Measurements from ENCODE around the gene DBNDD1. TPM values are rescaled to one million over a fixed set of nuclear protein-coding genes. Genes with fewer than 3 reads are reported as not detected.

Gene DBNDD1
- total and polyA plus RNA-seq, 4 donors = 0.09 to 1.5 (median 0.82) TPM

DNA sequence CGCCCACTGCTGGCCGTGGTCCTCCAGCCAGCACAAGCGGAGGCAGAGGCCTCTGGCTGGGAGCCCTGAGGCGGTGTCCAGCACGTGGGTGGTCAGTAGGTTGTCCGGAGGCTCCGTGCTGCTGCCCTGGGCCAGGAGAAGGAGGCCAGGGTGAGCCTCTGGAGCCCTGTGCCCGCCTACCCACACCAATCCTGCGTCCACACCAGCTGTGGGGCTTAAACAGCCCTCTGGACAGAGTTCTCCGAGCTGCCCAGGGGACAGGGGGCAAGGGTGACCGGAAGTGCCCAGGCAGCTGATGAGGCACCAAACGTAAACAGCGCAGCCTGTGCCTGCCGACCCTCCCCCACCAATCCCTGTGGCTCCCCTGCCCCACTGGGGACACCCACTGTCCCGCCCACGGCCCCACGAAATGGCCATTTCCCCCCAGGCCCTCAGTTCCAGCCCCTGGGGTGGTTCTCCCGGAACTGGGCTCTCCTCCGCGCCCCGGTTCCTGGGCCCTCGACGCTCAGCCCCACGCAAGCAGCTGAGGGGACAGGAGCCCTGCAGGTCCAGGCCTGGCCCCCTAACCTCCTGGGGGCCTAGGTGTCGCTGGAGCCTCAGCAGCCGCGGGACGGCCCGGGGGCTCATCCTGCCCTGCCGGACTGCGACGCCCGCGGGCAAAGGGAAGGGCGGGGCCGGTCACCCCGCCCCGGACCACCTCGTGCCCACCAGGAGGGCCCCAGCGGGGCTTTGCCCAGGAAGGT is 27.9 kb upstream of the DBNDD1 start:
- Histone ChIP-seq H3K27ac (ENCODE audit: low read depth in 1 of 2, low read length in 2 of 2) (peak overlapping the region; percentile 83 to 94), H3K27me3 (ENCODE audit: control insufficient read depth in 4 of 4, insufficient read depth in 4 of 4, low read length in 3 of 4) (no peaks in the 10 kb centered on the region), H3K4me3 (ENCODE audit: low read depth in 1 of 3, low read length in 3 of 3) (peak overlapping the region; percentile 36 to 48 (median 46)), H3K4me1 (ENCODE audit: control insufficient read depth in 4 of 4, insufficient read depth in 4 of 4, low read length in 3 of 4) (peaks cover 0 to 17% (median 8%) of the 10 kb centered on the region in 4 donors), H3K36me3 (ENCODE audit: control insufficient read depth in 4 of 4, insufficient read depth in 3 of 4, low read depth in 1 of 4, low read length in 3 of 4) (peaks cover 0 to 18% (median 7%) of the 10 kb centered on the region in 4 donors), H3K9ac (ENCODE audit: low read depth in 1 of 2, low read length in 2 of 2) (peak overlapping the region; percentile 12 to 43), H3K9me3 (ENCODE audit: control insufficient read depth in 4 of 4, low read length in 3 of 4) (no peaks in the 10 kb centered on the region)
- DNase-seq (ENCODE audit: low spot score) = no peak
- TF ChIP-seq SP1 (IDR thresholded peaks at IDR 0.05) (peak; percentile 85), GABPA (IDR thresholded peaks at IDR 0.05 in 1 of 2, conservative IDR thresholded peaks at IDR 0.05 in 1 of 2) (peak in 1 of 2 donors; percentile 79), EGR1 (IDR thresholded peaks at IDR 0.05; ENCODE audit: low read depth in 2 of 2) (peak in 1 of 2 donors; percentile 5), HNF4G (IDR thresholded peaks at IDR 0.05) (no peak), JUND (IDR thresholded peaks at IDR 0.05) (no peak), NR2F2 (IDR thresholded peaks at IDR 0.05) (no peak), HNF4A (conservative IDR thresholded peaks at IDR 0.05) (peak; percentile 77 to 82), YY1 (IDR thresholded peaks at IDR 0.05) (peak; percentile 18), RXRA (IDR thresholded peaks at IDR 0.05) (peak in 1 of 2 donors; percentile 54), TAF1 (conservative IDR thresholded peaks at IDR 0.05) (no peak), FOXA2 (IDR thresholded peaks at IDR 0.05) (peak; percentile 44)
- TF ChIP-seq, protein P1, sequence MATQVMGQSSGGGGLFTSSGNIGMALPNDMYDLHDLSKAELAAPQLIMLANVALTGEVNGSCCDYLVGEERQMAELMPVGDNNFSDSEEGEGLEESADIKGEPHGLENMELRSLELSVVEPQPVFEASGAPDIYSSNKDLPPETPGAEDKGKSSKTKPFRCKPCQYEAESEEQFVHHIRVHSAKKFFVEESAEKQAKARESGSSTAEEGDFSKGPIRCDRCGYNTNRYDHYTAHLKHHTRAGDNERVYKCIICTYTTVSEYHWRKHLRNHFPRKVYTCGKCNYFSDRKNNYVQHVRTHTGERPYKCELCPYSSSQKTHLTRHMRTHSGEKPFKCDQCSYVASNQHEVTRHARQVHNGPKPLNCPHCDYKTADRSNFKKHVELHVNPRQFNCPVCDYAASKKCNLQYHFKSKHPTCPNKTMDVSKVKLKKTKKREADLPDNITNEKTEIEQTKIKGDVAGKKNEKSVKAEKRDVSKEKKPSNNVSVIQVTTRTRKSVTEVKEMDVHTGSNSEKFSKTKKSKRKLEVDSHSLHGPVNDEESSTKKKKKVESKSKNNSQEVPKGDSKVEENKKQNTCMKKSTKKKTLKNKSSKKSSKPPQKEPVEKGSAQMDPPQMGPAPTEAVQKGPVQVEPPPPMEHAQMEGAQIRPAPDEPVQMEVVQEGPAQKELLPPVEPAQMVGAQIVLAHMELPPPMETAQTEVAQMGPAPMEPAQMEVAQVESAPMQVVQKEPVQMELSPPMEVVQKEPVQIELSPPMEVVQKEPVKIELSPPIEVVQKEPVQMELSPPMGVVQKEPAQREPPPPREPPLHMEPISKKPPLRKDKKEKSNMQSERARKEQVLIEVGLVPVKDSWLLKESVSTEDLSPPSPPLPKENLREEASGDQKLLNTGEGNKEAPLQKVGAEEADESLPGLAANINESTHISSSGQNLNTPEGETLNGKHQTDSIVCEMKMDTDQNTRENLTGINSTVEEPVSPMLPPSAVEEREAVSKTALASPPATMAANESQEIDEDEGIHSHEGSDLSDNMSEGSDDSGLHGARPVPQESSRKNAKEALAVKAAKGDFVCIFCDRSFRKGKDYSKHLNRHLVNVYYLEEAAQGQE (IDR thresholded peaks at IDR 0.05) = peak; percentile 61
- TF ChIP-seq, protein P2, sequence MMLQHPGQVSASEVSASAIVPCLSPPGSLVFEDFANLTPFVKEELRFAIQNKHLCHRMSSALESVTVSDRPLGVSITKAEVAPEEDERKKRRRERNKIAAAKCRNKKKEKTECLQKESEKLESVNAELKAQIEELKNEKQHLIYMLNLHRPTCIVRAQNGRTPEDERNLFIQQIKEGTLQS (IDR thresholded peaks at IDR 0.05) = no peak
- TF ChIP-seq, protein P3, sequence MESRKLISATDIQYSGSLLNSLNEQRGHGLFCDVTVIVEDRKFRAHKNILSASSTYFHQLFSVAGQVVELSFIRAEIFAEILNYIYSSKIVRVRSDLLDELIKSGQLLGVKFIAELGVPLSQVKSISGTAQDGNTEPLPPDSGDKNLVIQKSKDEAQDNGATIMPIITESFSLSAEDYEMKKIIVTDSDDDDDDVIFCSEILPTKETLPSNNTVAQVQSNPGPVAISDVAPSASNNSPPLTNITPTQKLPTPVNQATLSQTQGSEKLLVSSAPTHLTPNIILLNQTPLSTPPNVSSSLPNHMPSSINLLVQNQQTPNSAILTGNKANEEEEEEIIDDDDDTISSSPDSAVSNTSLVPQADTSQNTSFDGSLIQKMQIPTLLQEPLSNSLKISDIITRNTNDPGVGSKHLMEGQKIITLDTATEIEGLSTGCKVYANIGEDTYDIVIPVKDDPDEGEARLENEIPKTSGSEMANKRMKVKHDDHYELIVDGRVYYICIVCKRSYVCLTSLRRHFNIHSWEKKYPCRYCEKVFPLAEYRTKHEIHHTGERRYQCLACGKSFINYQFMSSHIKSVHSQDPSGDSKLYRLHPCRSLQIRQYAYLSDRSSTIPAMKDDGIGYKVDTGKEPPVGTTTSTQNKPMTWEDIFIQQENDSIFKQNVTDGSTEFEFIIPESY (IDR thresholded peaks at IDR 0.05) = no peak
- TF ChIP-seq, protein P4, sequence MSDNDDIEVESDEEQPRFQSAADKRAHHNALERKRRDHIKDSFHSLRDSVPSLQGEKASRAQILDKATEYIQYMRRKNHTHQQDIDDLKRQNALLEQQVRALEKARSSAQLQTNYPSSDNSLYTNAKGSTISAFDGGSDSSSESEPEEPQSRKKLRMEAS (IDR thresholded peaks at IDR 0.05) = no peak
- WGBS = 2% methylated on average over 40 of the region's 40 CpGs
